ENCODE data around the gene ZEB1.

- TF ChIP-seq EZH2phosphoT487 (IDR thresholded peaks at IDR 0.05) (no peak), CTCF (IDR thresholded peaks at IDR 0.05) (no peak), EZH2 (IDR thresholded peaks at IDR 0.05) (no peak)
These were observed 202.2 kb downstream of the ZEB1 start for GRCh38 chr10:31520986-31521831.

Data from neural progenitor cell (in vitro differentiated cells).